OCI-LY1 (cell line): ENCODE data around the gene GTF2H3.

Experiments
- EZH2 ChIP-seq: fragments of 200-600 bp; sonication (generic), shearing (Covaris generic); IDR thresholded peaks from 2 replicates; pipeline ENCODE4 v1.8.0; 2017; ENCODE audit warnings: borderline replicate concordance, mixed run types, mild to moderate bottlenecking, antibody characterized with exemption, low read length, moderate library complexity, mixed read lengths
- TF ChIP-seq, protein P1 (sequence below): fragments of 200-600 bp; sonication (generic), shearing (Covaris generic); IDR thresholded peaks from 2 replicates; pipeline ENCODE4 v1.5.1; 2017; ENCODE audit warnings: mild to moderate bottlenecking, antibody characterized with exemption, low read length, moderate library complexity, mixed read lengths

DNA sequence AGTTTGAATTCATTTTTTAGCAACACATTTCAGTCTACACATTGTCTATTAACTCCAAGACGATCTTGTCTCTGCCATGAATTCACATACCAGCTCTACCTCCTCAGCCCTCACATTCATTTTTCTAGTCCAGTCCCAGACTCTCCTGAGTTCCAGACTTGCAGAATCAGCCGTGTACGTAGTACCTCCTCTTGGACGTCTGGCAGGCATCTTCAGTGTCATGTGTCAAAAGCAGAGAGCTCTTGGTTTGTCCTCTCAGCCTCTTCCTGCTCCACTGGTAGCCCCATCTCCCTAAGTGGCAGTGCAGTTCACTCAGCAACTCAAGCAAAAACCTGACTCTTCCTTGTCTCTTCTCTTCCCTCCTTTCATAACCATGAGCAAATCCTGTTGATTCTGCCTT, 22.8 kb downstream of the GTF2H3 start:
- TF ChIP-seq, protein P1, sequence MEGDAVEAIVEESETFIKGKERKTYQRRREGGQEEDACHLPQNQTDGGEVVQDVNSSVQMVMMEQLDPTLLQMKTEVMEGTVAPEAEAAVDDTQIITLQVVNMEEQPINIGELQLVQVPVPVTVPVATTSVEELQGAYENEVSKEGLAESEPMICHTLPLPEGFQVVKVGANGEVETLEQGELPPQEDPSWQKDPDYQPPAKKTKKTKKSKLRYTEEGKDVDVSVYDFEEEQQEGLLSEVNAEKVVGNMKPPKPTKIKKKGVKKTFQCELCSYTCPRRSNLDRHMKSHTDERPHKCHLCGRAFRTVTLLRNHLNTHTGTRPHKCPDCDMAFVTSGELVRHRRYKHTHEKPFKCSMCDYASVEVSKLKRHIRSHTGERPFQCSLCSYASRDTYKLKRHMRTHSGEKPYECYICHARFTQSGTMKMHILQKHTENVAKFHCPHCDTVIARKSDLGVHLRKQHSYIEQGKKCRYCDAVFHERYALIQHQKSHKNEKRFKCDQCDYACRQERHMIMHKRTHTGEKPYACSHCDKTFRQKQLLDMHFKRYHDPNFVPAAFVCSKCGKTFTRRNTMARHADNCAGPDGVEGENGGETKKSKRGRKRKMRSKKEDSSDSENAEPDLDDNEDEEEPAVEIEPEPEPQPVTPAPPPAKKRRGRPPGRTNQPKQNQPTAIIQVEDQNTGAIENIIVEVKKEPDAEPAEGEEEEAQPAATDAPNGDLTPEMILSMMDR, result no peak
- TF ChIP-seq EZH2, result no peak
